Measurements from ENCODE around the gene TMED3. TPM values are rescaled to one million over a fixed set of nuclear protein-coding genes. Genes with fewer than 3 reads are reported as not detected.

Gene TMED3
- total RNA-seq, 1 experiment from 2014 or later: 212 TPM

Other genes starting within 250 kb of the TMED3 start
- 2.5 and 4.2 TPM in 2 replicates for gene RASGRF1, start 220.3 kb upstream of the TMED3 start, total RNA-seq (2014; rRNA removed; shearing (Covaris generic))
- not detected in 2 replicates for gene ANKRD34C, start 28.4 kb upstream of the TMED3 start, total RNA-seq (2014; rRNA removed; shearing (Covaris generic))
- gene MINAR1, start 121.2 kb downstream of the TMED3 start, total RNA-seq (2014; rRNA removed; shearing (Covaris generic)): 0.25 and 0.42 TPM in 2 replicates